ENCODE data around the gene ACSF3. TPM values are rescaled to one million over a fixed set of nuclear protein-coding genes. Genes with fewer than 3 reads are reported as not detected.

The ACSF3 gene
- total RNA-seq, 4 donors from 2014 or later, result 94.6 to 120 (median 108) TPM

- H3K36me3 ChIP-seq, result no peaks in the 10 kb centered on the region
- H3K9me3 ChIP-seq, result no peaks in the 10 kb centered on the region
- DNase-seq, result no peak
- H3K4me1 ChIP-seq, result no peaks in the 10 kb centered on the region
- no peak overlapping the region for H3K4me3 ChIP-seq
- no peak for TF ChIP-seq CTCF (IDR thresholded peaks at IDR 0.05)
- peaks cover 0 to 3% of the 10 kb centered on the region in 2 donors for H3K27me3 ChIP-seq
- H3K27ac ChIP-seq, result no peak overlapping the region
Observed at GRCh38 chr16:89050868-89051311, 42.8 kb upstream of the ACSF3 start.

- TF ChIP-seq CTCF (IDR thresholded peaks at IDR 0.05) (no peak), POLR2A (IDR thresholded peaks at IDR 0.05) (no peak)
- H3K27ac ChIP-seq, result no peak overlapping the region
- no peak overlapping the region for H3K4me3 ChIP-seq
- peaks cover 0 to 3% of the 10 kb centered on the region in 2 donors for H3K27me3 ChIP-seq
- H3K36me3 ChIP-seq, result no peaks in the 10 kb centered on the region
- DNase-seq, result no peak
- no peaks in the 10 kb centered on the region for H3K4me1 ChIP-seq
- no peaks in the 10 kb centered on the region for H3K9me3 ChIP-seq
Observed at GRCh38 chr16:89051521-89052166, 42.0 kb upstream of the ACSF3 start.

- H3K27me3 ChIP-seq, result peaks cover 0 to 3% of the 10 kb centered on the region in 2 donors
- H3K4me3 ChIP-seq, result peak overlapping the region in 1 of 4 donors; percentile 16
- TF ChIP-seq CTCF (IDR thresholded peaks at IDR 0.05) (no peak), POLR2A (IDR thresholded peaks at IDR 0.05) (no peak)
- no peak overlapping the region for H3K27ac ChIP-seq
- DNase-seq, result no peak
- no peaks in the 10 kb centered on the region for H3K4me1 ChIP-seq
- H3K36me3 ChIP-seq, result no peaks in the 10 kb centered on the region
- H3K9me3 ChIP-seq, result no peaks in the 10 kb centered on the region
Observed at GRCh38 chr16:89052191-89052889, 41.3 kb upstream of the ACSF3 start.

- Histone ChIP-seq H3K4me1 (no peaks in the 10 kb centered on the region), H3K27ac (no peak overlapping the region), H3K9me3 (no peaks in the 10 kb centered on the region), H3K4me3 (no peak overlapping the region), H3K27me3 (peaks cover 0 to under 1% of the 10 kb centered on the region in 2 donors), H3K36me3 (no peaks in the 10 kb centered on the region)
- TF ChIP-seq CTCF (IDR thresholded peaks at IDR 0.05) (no peak), POLR2A (IDR thresholded peaks at IDR 0.05) (peak in 1 of 2 donors; percentile 28)
- DNase-seq, result peak in 1 of 3 donors; percentile 61
Observed at GRCh38 chr16:89052890-89053724, 40.5 kb upstream of the ACSF3 start.

GRCh38 chr16:89053725-89054029 is 40.0 kb upstream of the ACSF3 start:
- Histone ChIP-seq H3K27me3 (no peaks in the 10 kb centered on the region), H3K9me3 (no peaks in the 10 kb centered on the region), H3K27ac (no peak overlapping the region), H3K4me1 (no peaks in the 10 kb centered on the region), H3K36me3 (no peaks in the 10 kb centered on the region), H3K4me3 (no peak overlapping the region)
- DNase-seq, result no peak
- TF ChIP-seq POLR2A (IDR thresholded peaks at IDR 0.05) (no peak), CTCF (IDR thresholded peaks at IDR 0.05) (no peak)
